IPS-15b (cell line): ENCODE measurements around the gene TMEM69.
"Not testable (repeated sequence)": the region's sequence is repeated elsewhere in the genome, so short reads cannot be mapped to it uniquely, and the experiment has no call there.

ENCODE experiments used
- H3K27me3 ChIP-seq: one replicate; pipeline ENCODE4 v1.6.1; 2013; ENCODE audit warnings: low read length; ENCODE audit not compliant: control insufficient read depth, insufficient read depth
- H3K36me3 ChIP-seq: one replicate; pipeline ENCODE4 v1.6.1; 2013; ENCODE audit warnings: low read length; ENCODE audit not compliant: control insufficient read depth, insufficient read depth
- H3K4me1 ChIP-seq: one replicate; pipeline ENCODE4 v1.6.1; 2013; ENCODE audit warnings: mild to moderate bottlenecking, low read length; ENCODE audit not compliant: control insufficient read depth, insufficient read depth
- H3K4me3 ChIP-seq: one replicate; pipeline ENCODE4 v1.5.1; 2013; ENCODE audit warnings: low read depth, low read length
- H3K9ac ChIP-seq: one replicate; pipeline ENCODE4 v1.6.1; 2013; ENCODE audit warnings: low read depth, mild to moderate bottlenecking, low read length
- H3K9me3 ChIP-seq: one replicate; pipeline ENCODE4 v1.6.1; 2013; ENCODE audit warnings: mild to moderate bottlenecking, low read length; ENCODE audit not compliant: control insufficient read depth, insufficient read depth

The TMEM69 gene

DNA sequence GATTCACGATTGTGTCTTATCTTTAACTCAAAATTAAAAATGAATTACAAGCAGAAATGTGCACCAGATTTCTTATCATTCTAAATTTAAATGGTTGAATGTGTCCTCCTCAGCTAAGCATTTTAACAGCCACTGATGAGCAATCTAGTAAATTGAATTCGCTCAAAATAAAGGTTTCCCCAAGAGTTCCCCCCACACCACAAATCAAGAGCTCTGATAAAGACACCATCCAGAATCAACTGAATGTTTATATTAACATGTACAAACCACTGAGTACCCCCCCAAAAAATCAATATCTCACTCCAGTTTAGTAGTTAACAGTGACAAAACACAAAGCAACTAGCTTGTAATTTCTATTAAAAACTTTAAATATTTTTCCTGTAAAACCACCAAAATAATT lies 3.6 kb upstream of the TMEM69 start:
- no peaks in the 10 kb centered on the region for H3K27me3 ChIP-seq
- peak overlapping the region; percentile 99 for H3K4me3 ChIP-seq
- H3K4me1 ChIP-seq, result peaks cover 18% of the 10 kb centered on the region
- H3K9me3 ChIP-seq, result no peaks in the 10 kb centered on the region
- no peaks in the 10 kb centered on the region for H3K36me3 ChIP-seq
- H3K9ac ChIP-seq, result no peak overlapping the region

- Histone ChIP-seq H3K4me1 (peaks cover 16% of the 10 kb centered on the region), H3K36me3 (no peaks in the 10 kb centered on the region), H3K4me3 (peak overlapping the region; percentile 99), H3K27me3 (no peaks in the 10 kb centered on the region), H3K9me3 (no peaks in the 10 kb centered on the region), H3K9ac (peak overlapping the region; percentile 96)
Measured at GRCh38 chr1:45685308-45686014, 2.5 kb upstream of the TMEM69 start.

DNA sequence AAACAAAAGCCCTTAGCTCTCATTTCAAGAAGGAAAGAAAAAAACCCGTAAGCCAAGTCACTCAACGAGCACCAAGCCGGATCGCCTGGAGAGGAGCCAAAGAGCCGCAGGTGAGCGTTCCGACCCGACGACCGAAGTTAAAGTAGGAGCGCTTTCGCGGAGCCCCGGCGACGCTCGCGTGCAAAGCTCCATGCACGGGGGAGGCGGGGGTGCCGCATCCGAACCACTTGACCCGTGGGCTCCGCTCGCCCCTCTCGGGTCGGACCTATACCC lies 2.0 kb upstream of the TMEM69 start:
- no peaks in the 10 kb centered on the region for H3K27me3 ChIP-seq
- H3K9me3 ChIP-seq, result no peaks in the 10 kb centered on the region
- H3K36me3 ChIP-seq, result no peaks in the 10 kb centered on the region
- peak overlapping the region; percentile 99 for H3K4me3 ChIP-seq
- H3K9ac ChIP-seq, result peak overlapping the region; percentile 96
- peaks cover 14% of the 10 kb centered on the region for H3K4me1 ChIP-seq

DNA sequence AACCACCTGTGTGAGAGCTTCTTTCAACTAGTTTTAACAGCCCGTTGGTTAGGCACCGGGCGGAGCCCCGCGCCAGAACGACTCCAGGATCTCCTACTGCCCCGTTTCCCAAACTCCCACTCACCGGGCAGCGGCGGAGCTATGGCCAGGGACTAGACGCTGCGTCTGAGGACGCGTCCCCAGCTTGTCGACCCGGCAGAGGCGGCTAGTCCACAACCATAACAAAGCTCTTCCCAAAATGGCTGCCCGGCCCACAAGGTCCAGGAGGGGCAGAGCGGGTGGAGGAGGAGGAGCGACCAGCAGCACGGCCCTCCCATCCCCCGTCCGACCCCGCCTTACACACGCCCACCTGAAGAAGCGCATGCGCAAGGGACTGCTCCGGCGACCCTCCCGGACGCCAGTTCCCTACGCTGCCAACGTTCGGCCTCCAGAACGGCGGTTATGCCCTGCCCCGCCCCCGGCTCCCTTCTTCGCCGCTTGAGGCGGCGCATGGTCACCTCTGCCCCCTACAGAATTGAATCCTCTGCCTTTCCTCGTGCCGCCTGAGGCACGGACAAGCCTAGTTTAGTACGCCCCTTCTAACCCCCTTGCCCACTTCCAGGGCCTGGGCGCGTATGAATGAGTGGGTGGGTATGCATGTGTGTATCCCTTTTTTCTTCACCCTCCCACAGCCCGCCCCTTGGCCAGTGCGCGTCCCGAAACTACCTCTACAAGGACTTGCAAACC lies 1.5 kb upstream of the TMEM69 start, which contains the start of gene GPBP1L1:
Gene GPBP1L1, minus strand, starts transcription at position 246 of the 726 bp plus-strand sequence. CDS start 27,446 bp downstream, outside the sequence.
- Histone ChIP-seq H3K9ac (peak within 1 kb of the TSS; percentile 96), H3K4me3 (peak within 1 kb of the TSS; percentile 99), H3K36me3 (no peaks in the 10 kb centered on the region), H3K9me3 (no peaks in the 10 kb centered on the region), H3K4me1 (peaks cover 9% of the 10 kb centered on the region), H3K27me3 (no peaks in the 10 kb centered on the region)

DNA sequence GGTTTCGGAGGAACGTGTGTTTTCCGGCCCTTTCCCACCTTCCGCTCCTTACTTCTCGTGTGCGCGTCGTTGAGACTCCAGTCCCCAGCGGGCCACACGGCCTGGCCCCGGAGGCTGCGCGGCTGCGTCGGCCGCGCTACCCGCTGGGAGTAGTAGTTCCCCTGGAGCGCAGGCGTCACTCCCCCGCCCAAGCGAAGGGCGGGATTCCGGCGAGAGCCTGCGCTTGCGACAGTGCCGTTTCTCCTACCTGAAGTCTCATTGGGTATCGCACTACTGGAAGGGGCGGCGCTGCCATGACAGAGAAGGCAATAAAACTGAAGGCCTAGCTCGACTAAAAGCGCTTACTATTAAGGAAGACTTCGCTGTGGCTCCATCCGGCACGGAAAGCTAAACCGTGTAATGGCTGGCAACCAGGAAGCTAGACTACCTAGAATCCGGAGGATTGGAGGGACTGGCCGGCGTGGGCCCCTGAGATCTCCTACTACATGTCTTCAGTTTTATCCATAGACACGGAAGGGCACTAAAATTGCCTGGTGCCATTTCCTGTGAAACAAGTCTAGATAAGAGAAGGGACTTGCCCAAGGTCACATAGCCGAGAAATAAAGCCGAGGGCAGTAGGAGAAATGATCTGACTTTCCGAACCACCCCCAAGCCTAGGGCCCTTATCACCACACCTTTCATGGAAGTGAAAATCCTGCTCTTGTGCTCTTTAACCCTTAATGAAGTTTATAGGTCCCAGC lies 797 bp upstream of the TMEM69 start:
- Histone ChIP-seq H3K36me3 (no peaks in the 10 kb centered on the region), H3K4me3 (peak overlapping the region; percentile 99), H3K4me1 (peaks cover 6% of the 10 kb centered on the region), H3K9ac (peak overlapping the region; percentile 93), H3K27me3 (no peaks in the 10 kb centered on the region), H3K9me3 (no peaks in the 10 kb centered on the region)

DNA sequence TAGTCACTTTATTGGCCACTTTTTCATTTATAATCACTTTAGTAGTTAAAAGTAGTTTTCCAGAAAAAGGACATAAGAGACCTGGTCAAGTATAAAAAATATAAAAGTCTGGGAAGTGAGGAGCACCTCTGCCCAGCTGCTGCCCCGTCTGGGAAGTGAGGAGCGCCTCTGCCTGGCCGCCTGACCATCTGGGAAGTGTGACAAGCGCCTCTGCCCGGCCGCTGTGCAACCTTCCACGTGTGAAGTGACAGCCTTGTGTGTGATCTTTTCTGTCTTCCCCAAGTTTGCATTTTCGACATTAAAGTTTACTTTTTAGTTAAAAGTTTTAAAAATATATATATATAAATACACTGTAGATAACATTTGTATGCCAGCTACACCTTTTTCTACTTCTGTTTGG lies 5.8 kb downstream of the TMEM69 start:
- not testable (repeated sequence) for H3K4me1 ChIP-seq, H3K36me3 ChIP-seq, H3K9me3 ChIP-seq, H3K27me3 ChIP-seq, H3K9ac ChIP-seq, H3K4me3 ChIP-seq

GRCh38 chr1:45694823-45695222 lies 6.8 kb downstream of the TMEM69 start:
- H3K4me3 ChIP-seq, result no peak overlapping the region
- no peaks in the 10 kb centered on the region for H3K9me3 ChIP-seq
- H3K36me3 ChIP-seq, result peaks cover 9% of the 10 kb centered on the region
- H3K27me3 ChIP-seq, result no peaks in the 10 kb centered on the region
- no peak overlapping the region for H3K9ac ChIP-seq
- H3K4me1 ChIP-seq, result no peaks in the 10 kb centered on the region

- H3K9ac ChIP-seq, result no peak overlapping the region
- no peaks in the 10 kb centered on the region for H3K9me3 ChIP-seq
- H3K36me3 ChIP-seq, result no peaks in the 10 kb centered on the region
- H3K27me3 ChIP-seq, result no peaks in the 10 kb centered on the region
- no peak overlapping the region for H3K4me3 ChIP-seq
- H3K4me1 ChIP-seq, result no peaks in the 10 kb centered on the region
Measured at GRCh38 chr1:45704637-45705036, 16.7 kb downstream of the TMEM69 start.

DNA sequence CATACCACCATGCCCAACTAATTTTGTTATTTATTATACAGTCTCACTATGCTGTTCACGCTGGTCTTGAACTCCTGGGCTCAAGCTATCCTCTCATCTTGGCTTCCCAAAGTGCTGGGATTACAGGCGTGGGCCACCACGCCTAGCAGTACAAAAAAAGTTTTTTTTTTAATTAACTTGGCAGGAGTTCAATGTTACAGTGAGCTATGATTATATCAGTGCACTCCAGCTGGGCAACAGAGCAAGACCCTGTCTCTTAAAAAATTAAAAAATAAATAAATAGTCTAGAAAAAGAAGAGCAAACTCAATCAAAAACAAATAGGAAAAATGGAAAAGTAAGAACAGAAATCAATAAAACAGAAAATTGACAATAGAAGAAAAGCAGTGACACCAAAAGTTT lies 25.7 kb downstream of the TMEM69 start:
- no peaks in the 10 kb centered on the region for H3K27me3 ChIP-seq
- H3K4me1 ChIP-seq, result no peaks in the 10 kb centered on the region
- no peaks in the 10 kb centered on the region for H3K36me3 ChIP-seq
- H3K4me3 ChIP-seq, result no peak overlapping the region
- H3K9me3 ChIP-seq, result no peaks in the 10 kb centered on the region
- H3K9ac ChIP-seq, result no peak overlapping the region

DNA sequence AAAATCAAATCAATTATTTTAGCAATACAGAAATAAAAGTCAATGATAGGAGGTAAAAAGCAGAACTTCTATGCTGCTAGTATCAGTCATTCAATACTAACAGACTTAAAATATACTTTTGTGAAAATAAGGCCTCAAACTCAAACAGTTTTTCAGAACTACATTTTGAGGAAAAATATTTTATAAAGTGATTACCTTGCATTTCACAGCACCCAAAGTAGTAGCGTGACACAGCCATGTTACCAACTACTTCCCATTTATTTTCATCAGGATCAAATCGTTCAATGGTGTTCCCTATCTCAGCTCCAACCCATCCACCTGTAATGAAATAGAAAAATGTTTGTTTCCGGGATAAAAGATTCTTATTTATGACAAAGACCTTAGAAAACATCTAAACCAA lies 28.7 kb downstream of the TMEM69 start:
- Histone ChIP-seq H3K9ac (no peak overlapping the region), H3K4me3 (no peak overlapping the region), H3K9me3 (no peaks in the 10 kb centered on the region), H3K4me1 (no peaks in the 10 kb centered on the region), H3K27me3 (no peaks in the 10 kb centered on the region), H3K36me3 (no peaks in the 10 kb centered on the region)

- not testable (repeated sequence) for H3K4me1 ChIP-seq, H3K36me3 ChIP-seq, H3K9ac ChIP-seq, H3K4me3 ChIP-seq, H3K9me3 ChIP-seq, H3K27me3 ChIP-seq
Measured at GRCh38 chr1:45717386-45717785, 29.4 kb downstream of the TMEM69 start.

- H3K9ac ChIP-seq, result no peak overlapping the region
- no peaks in the 10 kb centered on the region for H3K27me3 ChIP-seq
- no peaks in the 10 kb centered on the region for H3K4me1 ChIP-seq
- H3K36me3 ChIP-seq, result no peaks in the 10 kb centered on the region
- H3K9me3 ChIP-seq, result no peaks in the 10 kb centered on the region
- no peak overlapping the region for H3K4me3 ChIP-seq
Measured at GRCh38 chr1:45718289-45718688, 30.3 kb downstream of the TMEM69 start.
